T47D (cell line): Measurements from ENCODE around the gene ATP1A2.
A peak's percentile ranks its signal among the peaks of the same experiment; 100 is the strongest.
"Not testable (repeated sequence)": the region's sequence is repeated elsewhere in the genome, so short reads cannot be mapped to it uniquely, and the experiment has no call there.

Experiments
- DNase-seq, 2 experiments: peaks; one replicate each; pipeline versions ENCODE4 v3.0.0 to v3.0.0-alpha.2; 2011 to 2012; ENCODE audit warnings: low read depth in 1 of 2, low spot score in 1 of 2
- JUND ChIP-seq: IDR thresholded peaks from 2 replicates; pipeline ENCODE4 v1.6.1; 2012; ENCODE audit warnings: low read depth
- in situ Hi-C: cut with HindIII; loops from 2 replicates; pipeline ENCODE4 v1.10.0; 2016; ENCODE audit warnings: low sequenced_read_pairs, low pct_unique_long_range_greater_than_20kb

The ATP1A2 gene

GRCh38 chr1:160098852-160099561, 16.6 kb upstream of the ATP1A2 start:
- in situ Hi-C loops = no loop called here
- DNase-seq = peak; percentile 95 to 97
- no peak for TF ChIP-seq JUND

GRCh38 chr1:160099716-160100375, 15.7 kb upstream of the ATP1A2 start:
- DNase-seq = no peak
- no peak for TF ChIP-seq JUND
- in situ Hi-C loops = no loop called here

DNA sequence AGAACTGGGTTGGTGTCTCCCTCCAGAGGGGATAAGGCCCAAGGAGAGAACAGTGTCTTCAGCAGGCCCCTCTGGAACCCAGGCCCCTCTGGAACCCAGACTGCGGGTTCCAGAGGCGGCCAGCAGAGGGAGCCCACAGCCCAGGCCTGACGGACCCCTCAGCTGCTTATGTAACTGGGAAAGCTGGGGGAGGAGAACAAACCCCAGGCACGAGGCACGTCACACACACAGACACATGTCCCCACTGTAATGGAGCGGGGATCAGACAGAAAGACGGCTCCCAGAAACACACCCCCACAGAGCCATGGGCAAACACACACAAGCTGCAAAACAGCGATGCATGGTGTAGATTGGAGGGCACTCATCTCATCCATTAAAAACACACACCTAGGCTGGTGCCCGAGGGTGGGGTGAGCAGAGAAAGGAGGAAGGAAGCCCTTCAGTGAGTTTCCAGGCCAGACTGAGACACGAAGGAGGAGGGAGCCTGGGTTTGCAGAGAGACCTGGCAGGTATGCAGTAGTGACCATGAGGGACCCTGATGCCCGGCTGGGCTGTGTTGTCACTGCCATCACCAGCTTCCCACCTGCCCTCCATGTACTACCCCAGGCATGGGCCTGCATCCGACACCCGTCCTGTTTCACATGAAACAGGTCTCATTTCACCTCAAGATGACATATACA, 14.4 kb upstream of the ATP1A2 start:
- in situ Hi-C loops = no loop called here
- peak; percentile 91 to 93 for DNase-seq
- TF ChIP-seq JUND = no peak

GRCh38 chr1:160101717-160102522, 13.6 kb upstream of the ATP1A2 start:
- no peak for DNase-seq
- in situ Hi-C loops = no loop called here

GRCh38 chr1:160103658-160104408, 11.7 kb upstream of the ATP1A2 start:
- TF ChIP-seq JUND = no peak
- in situ Hi-C loops = no loop called here
- no peak for DNase-seq

More at GRCh38 chr1:160101717-160102522, 13.6 kb upstream of the ATP1A2 start:
- TF ChIP-seq JUND = no peak

- DNase-seq = no peak
- in situ Hi-C loops = no loop called here
- no peak for TF ChIP-seq JUND
Observed at GRCh38 chr1:160104486-160104885, 11.1 kb upstream of the ATP1A2 start.

- DNase-seq = no peak
Observed at GRCh38 chr1:160105155-160105554, 10.4 kb upstream of the ATP1A2 start.

GRCh38 chr1:160107512-160107911, 8.0 kb upstream of the ATP1A2 start:
- no peak for TF ChIP-seq JUND
- in situ Hi-C loops = no loop called here
- no peak for DNase-seq

More at GRCh38 chr1:160105155-160105554, 10.4 kb upstream of the ATP1A2 start:
- in situ Hi-C loops = no loop called here
- no peak for TF ChIP-seq JUND

- peak in 1 of 2 experiments; percentile 72 for DNase-seq
- in situ Hi-C loops = no loop called here
Observed at GRCh38 chr1:160108888-160109662, 6.5 kb upstream of the ATP1A2 start.

GRCh38 chr1:160109686-160110085, 5.9 kb upstream of the ATP1A2 start:
- no peak for TF ChIP-seq JUND
- in situ Hi-C loops = no loop called here

More at GRCh38 chr1:160108888-160109662, 6.5 kb upstream of the ATP1A2 start:
- TF ChIP-seq JUND = no peak

GRCh38 chr1:160111462-160111861, 4.1 kb upstream of the ATP1A2 start:
- in situ Hi-C loops, DNase-seq: not testable (repeated sequence)

More at GRCh38 chr1:160109686-160110085, 5.9 kb upstream of the ATP1A2 start:
- no peak for DNase-seq
